Activated CD4-positive, alpha-beta memory T cell treated with anti-CD3 and anti-CD28 coated beads, Interleukin-2, amount 10 ng/mL, durations not matched to agents 7 days and 5 days (primary cell): ENCODE results near the gene ST13. TPM values are rescaled to one million over a fixed set of nuclear protein-coding genes. Genes with fewer than 3 reads are reported as not detected.
"Not testable (repeated sequence)": the region's sequence is repeated elsewhere in the genome, so short reads cannot be mapped to it uniquely, and the experiment has no call there.

ENCODE experiments used
- CTCF ChIA-PET: fragments of 350-600 bp; sonication (Branson Sonifier 250); formaldehyde crosslinking; loops from one replicate; lab custom pipeline; 2021; ENCODE audit warnings: antibody characterized with exemption, inconsistent platforms; lab: Charles Lee
- POLR2A ChIA-PET: fragments of 350-600 bp; sonication (Branson Sonifier 250); formaldehyde crosslinking; loops from one replicate; lab custom pipeline; 2021; ENCODE audit warnings: antibody characterized with exemption; lab: Charles Lee
- DNase-seq: peaks from one replicate; pipeline ENCODE4 v3.0.0-alpha.2; 2020
- H3K27ac Mint-ChIP-seq: one replicate; pipeline ENCODE4 v1.8.0; 2021; ENCODE audit warnings: mild to moderate bottlenecking, mixed read lengths
- H3K27me3 Mint-ChIP-seq: one replicate; pipeline ENCODE4 v1.8.0; 2021; ENCODE audit warnings: mixed read lengths
- H3K36me3 Mint-ChIP-seq: one replicate; pipeline ENCODE4 v1.8.0; 2021; ENCODE audit warnings: low read depth, mixed read lengths
- H3K4me1 Mint-ChIP-seq: one replicate; pipeline ENCODE4 v1.8.0; 2021; ENCODE audit warnings: mixed read lengths
- H3K4me3 Mint-ChIP-seq: one replicate; pipeline ENCODE4 v1.8.0; 2021; ENCODE audit warnings: mild to moderate bottlenecking, mixed read lengths
- H3K9me3 Mint-ChIP-seq: one replicate; pipeline ENCODE4 v1.8.0; 2021; ENCODE audit warnings: mixed read lengths
- total RNA-seq, 2 experiments: library from RNA; stranded (reverse); gene quantifications; one replicate each; pipeline ENCODE4 v1.2.3, GENCODE V29; 2021

The ST13 gene
- total RNA-seq, 2 experiments from 2014 or later: 138 to 142 TPM

GRCh38 chr22:40829131-40829530 lies 27.3 kb downstream of the ST13 start:
- ChIA-PET CTCF (no interaction called here), POLR2A (interaction anchor here (1.0 kb wide), 1 partner anchor 9 kb away, joined by 4 read pairs; the partner anchor contains the start of gene SLC25A17)
- H3K4me3 Mint-ChIP-seq: no peak overlapping the region
- no peaks in the 10 kb centered on the region for H3K9me3 Mint-ChIP-seq
- H3K27me3 Mint-ChIP-seq: no peaks in the 10 kb centered on the region
- peaks cover 44% of the 10 kb centered on the region for H3K36me3 Mint-ChIP-seq
- no peak overlapping the region for H3K27ac Mint-ChIP-seq
- no peak for DNase-seq
- no peaks in the 10 kb centered on the region for H3K4me1 Mint-ChIP-seq

GRCh38 chr22:40826984-40827741 lies 29.3 kb downstream of the ST13 start:
- no peak overlapping the region for H3K4me3 Mint-ChIP-seq
- H3K27me3 Mint-ChIP-seq: no peaks in the 10 kb centered on the region
- H3K27ac Mint-ChIP-seq: no peak overlapping the region
- no peaks in the 10 kb centered on the region for H3K4me1 Mint-ChIP-seq
- H3K36me3 Mint-ChIP-seq: peaks cover 31% of the 10 kb centered on the region
- ChIA-PET POLR2A (no interaction called here), CTCF (no interaction called here)
- DNase-seq: no peak
- no peaks in the 10 kb centered on the region for H3K9me3 Mint-ChIP-seq

- H3K4me3 Mint-ChIP-seq, DNase-seq, CTCF ChIA-PET, POLR2A ChIA-PET, H3K27ac Mint-ChIP-seq, H3K9me3 Mint-ChIP-seq, H3K27me3 Mint-ChIP-seq, H3K4me1 Mint-ChIP-seq: not testable (repeated sequence)
- peaks cover 29% of the 10 kb centered on the region for H3K36me3 Mint-ChIP-seq
These were observed 30.1 kb downstream of the ST13 start for GRCh38 chr22:40826292-40826691.

GRCh38 chr22:40823426-40823825 lies 33.0 kb downstream of the ST13 start:
- POLR2A ChIA-PET: interaction anchor here (1.3 to 1.4 kb wide), 2 partner anchors 13 to 33 kb away, joined by 4 read pairs; partner anchors contain the start of gene ST13
- H3K27me3 Mint-ChIP-seq: no peaks in the 10 kb centered on the region
- H3K9me3 Mint-ChIP-seq: no peaks in the 10 kb centered on the region
- CTCF ChIA-PET: interaction anchor here (1.0 to 1.3 kb wide), 2 partner anchors 72 to 76 kb away, joined by 3 to 5 read pairs; no protein-coding TSS in a partner anchor
- no peak overlapping the region for H3K4me3 Mint-ChIP-seq
- peaks cover 11% of the 10 kb centered on the region for H3K4me1 Mint-ChIP-seq
- DNase-seq: no peak
- H3K36me3 Mint-ChIP-seq: peaks cover 17% of the 10 kb centered on the region
- H3K27ac Mint-ChIP-seq: no peak overlapping the region

GRCh38 chr22:40819599-40820140 lies 36.8 kb downstream of the ST13 start:
- H3K4me3 Mint-ChIP-seq: peak overlapping the region; percentile 91
- no peaks in the 10 kb centered on the region for H3K9me3 Mint-ChIP-seq
- H3K36me3 Mint-ChIP-seq: peaks cover 15% of the 10 kb centered on the region
- CTCF ChIA-PET: interaction anchor here (0.6 to 3.8 kb wide), 6 partner anchors 12 to 909 kb away, joined by 3 to 22 read pairs (median 6); partner anchors contain the start of gene DNAJB7
- peak overlapping the region; percentile 34 for H3K27ac Mint-ChIP-seq
- POLR2A ChIA-PET: interaction anchor here (0.6 to 4.9 kb wide), 6 partner anchors 9 to 137 kb away, joined by 3 to 31 read pairs (median 4); partner anchors contain the start of genes ST13 and XPNPEP3
- H3K27me3 Mint-ChIP-seq: no peaks in the 10 kb centered on the region
- DNase-seq: no peak
- peaks cover 32% of the 10 kb centered on the region for H3K4me1 Mint-ChIP-seq

- H3K27me3 Mint-ChIP-seq: no peaks in the 10 kb centered on the region
- H3K4me3 Mint-ChIP-seq: peak within 1 kb of the TSS; percentile 91
- peak within 1 kb of the TSS; percentile 88 for H3K27ac Mint-ChIP-seq
- ChIA-PET CTCF (interaction anchor here (0.7 to 3.8 kb wide), 8 partner anchors 13 to 141 kb away, joined by 3 to 22 read pairs (median 4); no protein-coding TSS in a partner anchor), POLR2A (interaction anchor here (0.6 to 4.9 kb wide), 8 partner anchors 9 to 355 kb away, joined by 3 to 31 read pairs (median 4); partner anchors contain the start of genes ST13 and XPNPEP3)
- DNase-seq: peak; percentile 90
- H3K36me3 Mint-ChIP-seq: peaks cover 18% of the 10 kb centered on the region
- H3K9me3 Mint-ChIP-seq: no peaks in the 10 kb centered on the region
- peaks cover 32% of the 10 kb centered on the region for H3K4me1 Mint-ChIP-seq
These were observed 37.5 kb downstream of the ST13 start, which contains the start of gene SLC25A17 for GRCh38 chr22:40818747-40819598. Gene SLC25A17 (minus strand): TSS chr22:40819346. CDS start chr22:40819248, 98 bp downstream.

- Mint-ChIP-seq H3K4me1 (peaks cover 32% of the 10 kb centered on the region), H3K4me3 (peak overlapping the region; percentile 91), H3K36me3 (peaks cover 21% of the 10 kb centered on the region), H3K27ac (peak overlapping the region; percentile 88), H3K27me3 (no peaks in the 10 kb centered on the region), H3K9me3 (no peaks in the 10 kb centered on the region)
- POLR2A ChIA-PET: interaction anchor here (1.0 to 4.9 kb wide), 7 partner anchors 38 to 355 kb away, joined by 3 to 31 read pairs (median 4); partner anchors contain the start of genes ST13 and XPNPEP3
- CTCF ChIA-PET: interaction anchor here (0.7 to 3.8 kb wide), 9 partner anchors 13 to 142 kb away, joined by 3 to 22 read pairs (median 4); partner anchors contain the start of genes ST13 and XPNPEP3
- no peak for DNase-seq
These were observed 38.2 kb downstream of the ST13 start for GRCh38 chr22:40818192-40818746.

GRCh38 chr22:40817737-40818136 lies 38.7 kb downstream of the ST13 start:
- Mint-ChIP-seq H3K27me3 (no peaks in the 10 kb centered on the region), H3K9me3 (no peaks in the 10 kb centered on the region), H3K27ac (peak overlapping the region; percentile 88), H3K4me3 (peak overlapping the region; percentile 91), H3K4me1 (peaks cover 32% of the 10 kb centered on the region), H3K36me3 (peaks cover 21% of the 10 kb centered on the region)
- POLR2A ChIA-PET: interaction anchor here (1.3 to 4.9 kb wide), 6 partner anchors 38 to 284 kb away, joined by 3 to 31 read pairs (median 4); partner anchors contain the start of genes ST13 and XPNPEP3
- CTCF ChIA-PET: interaction anchor here (0.9 to 3.3 kb wide), 4 partner anchors 18 to 134 kb away, joined by 3 to 22 read pairs (median 4); partner anchors contain the start of genes ST13 and XPNPEP3
- DNase-seq: no peak

GRCh38 chr22:40813912-40814315 lies 42.5 kb downstream of the ST13 start:
- DNase-seq: no peak
- POLR2A ChIA-PET: no interaction called here
- H3K27me3 Mint-ChIP-seq: no peaks in the 10 kb centered on the region

GRCh38 chr22:40808018-40808841 lies 48.2 kb downstream of the ST13 start:
- peaks cover 10% of the 10 kb centered on the region for H3K36me3 Mint-ChIP-seq
- peaks cover 4% of the 10 kb centered on the region for H3K4me1 Mint-ChIP-seq
- H3K9me3 Mint-ChIP-seq: no peaks in the 10 kb centered on the region
- no peak overlapping the region for H3K4me3 Mint-ChIP-seq
- H3K27ac Mint-ChIP-seq: no peak overlapping the region
- DNase-seq: no peak
- CTCF ChIA-PET: no interaction called here
- H3K27me3 Mint-ChIP-seq: no peaks in the 10 kb centered on the region
- POLR2A ChIA-PET: no interaction called here

More at GRCh38 chr22:40813912-40814315, 42.5 kb downstream of the ST13 start:
- Mint-ChIP-seq H3K4me1 (peaks cover 28% of the 10 kb centered on the region), H3K36me3 (peaks cover 26% of the 10 kb centered on the region), H3K9me3 (no peaks in the 10 kb centered on the region), H3K27ac (no peak overlapping the region), H3K4me3 (no peak overlapping the region)
- CTCF ChIA-PET: interaction anchor here (1.3 kb wide), 1 partner anchor 85 kb away, joined by 4 read pairs; no protein-coding TSS in a partner anchor

GRCh38 chr22:40806711-40807110 lies 49.7 kb downstream of the ST13 start:
- POLR2A ChIA-PET: no interaction called here
- no peak for DNase-seq
- no peaks in the 10 kb centered on the region for H3K9me3 Mint-ChIP-seq
- H3K4me3 Mint-ChIP-seq: no peak overlapping the region
- no peak overlapping the region for H3K27ac Mint-ChIP-seq
- no peaks in the 10 kb centered on the region for H3K4me1 Mint-ChIP-seq
- no peaks in the 10 kb centered on the region for H3K27me3 Mint-ChIP-seq
- H3K36me3 Mint-ChIP-seq: peaks cover 5% of the 10 kb centered on the region
- CTCF ChIA-PET: no interaction called here
